Hepatocyte (in vitro differentiated cells): ENCODE data around the gene RAB40A.

Experiments
- EZH2 ChIP-seq: fragments of 200-600 bp; sonication (generic); IDR thresholded peaks from 2 replicates; pipeline ENCODE4 v1.6.1; 2016; ENCODE audit warnings: antibody characterized with exemption, mild to moderate bottlenecking, borderline replicate concordance
- EZH2phosphoT487 ChIP-seq: fragments of 200-600 bp; sonication (generic); IDR thresholded peaks from one replicate; pipeline ENCODE4 v1.6.1; 2018; ENCODE audit warnings: antibody characterized with exemption, mild to moderate bottlenecking, low read depth, moderate library complexity; ENCODE audit not compliant: unreplicated experiment, severe bottlenecking
- TF ChIP-seq, protein P1 (sequence below): fragments of 200-600 bp; sonication (generic); IDR thresholded peaks from 2 replicates; pipeline ENCODE4 v1.5.1; 2016; ENCODE audit warnings: antibody characterized with exemption, mild to moderate bottlenecking; ENCODE audit not compliant: poor library complexity

DNA sequence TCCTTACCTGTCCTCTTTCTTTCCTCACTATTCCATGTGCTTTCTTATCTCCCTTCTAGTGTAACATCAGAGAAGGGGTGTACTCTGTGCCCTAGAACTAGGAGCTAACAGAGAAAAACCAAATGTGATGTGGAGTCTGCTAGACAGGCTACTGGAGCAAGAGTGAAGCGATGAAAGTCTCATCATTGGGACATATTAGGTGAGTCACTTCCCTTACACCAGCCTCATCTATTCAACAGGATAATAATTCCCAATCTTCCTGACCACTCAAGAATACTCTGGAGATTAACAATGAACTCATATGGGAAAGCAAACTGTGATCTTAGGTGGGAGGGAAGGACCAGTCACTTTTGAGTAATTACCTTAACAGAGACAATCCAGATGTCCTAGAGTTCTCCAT, 58.1 kb downstream of the RAB40A start:
- TF ChIP-seq, protein P1, sequence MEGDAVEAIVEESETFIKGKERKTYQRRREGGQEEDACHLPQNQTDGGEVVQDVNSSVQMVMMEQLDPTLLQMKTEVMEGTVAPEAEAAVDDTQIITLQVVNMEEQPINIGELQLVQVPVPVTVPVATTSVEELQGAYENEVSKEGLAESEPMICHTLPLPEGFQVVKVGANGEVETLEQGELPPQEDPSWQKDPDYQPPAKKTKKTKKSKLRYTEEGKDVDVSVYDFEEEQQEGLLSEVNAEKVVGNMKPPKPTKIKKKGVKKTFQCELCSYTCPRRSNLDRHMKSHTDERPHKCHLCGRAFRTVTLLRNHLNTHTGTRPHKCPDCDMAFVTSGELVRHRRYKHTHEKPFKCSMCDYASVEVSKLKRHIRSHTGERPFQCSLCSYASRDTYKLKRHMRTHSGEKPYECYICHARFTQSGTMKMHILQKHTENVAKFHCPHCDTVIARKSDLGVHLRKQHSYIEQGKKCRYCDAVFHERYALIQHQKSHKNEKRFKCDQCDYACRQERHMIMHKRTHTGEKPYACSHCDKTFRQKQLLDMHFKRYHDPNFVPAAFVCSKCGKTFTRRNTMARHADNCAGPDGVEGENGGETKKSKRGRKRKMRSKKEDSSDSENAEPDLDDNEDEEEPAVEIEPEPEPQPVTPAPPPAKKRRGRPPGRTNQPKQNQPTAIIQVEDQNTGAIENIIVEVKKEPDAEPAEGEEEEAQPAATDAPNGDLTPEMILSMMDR = no peak
- TF ChIP-seq EZH2phosphoT487 (no peak), EZH2 (no peak)
